Ectodermal cell (in vitro differentiated cells): ENCODE measurements around the gene SFN.
"Not testable (repeated sequence)": the region's sequence is repeated elsewhere in the genome, so short reads cannot be mapped to it uniquely, and the experiment has no call there.

ENCODE experiments used
- H3K27ac ChIP-seq: 2 replicates; pipeline ENCODE4 v1.7.0; 2013; ENCODE audit warnings: mild to moderate bottlenecking, low read depth, low read length; ENCODE audit not compliant: insufficient read depth, poor library complexity, severe bottlenecking
- H3K27me3 ChIP-seq: 2 replicates; pipeline ENCODE4 v1.7.0; 2013; ENCODE audit warnings: mild to moderate bottlenecking, low read length; ENCODE audit not compliant: insufficient read depth, control insufficient read depth, poor library complexity, severe bottlenecking
- H3K36me3 ChIP-seq: one replicate; pipeline ENCODE4 v1.7.0; 2013; ENCODE audit warnings: low read length; ENCODE audit not compliant: control insufficient read depth, insufficient read depth
- H3K4me1 ChIP-seq: one replicate; pipeline ENCODE4 v1.7.0; 2013; ENCODE audit warnings: low read length; ENCODE audit not compliant: control insufficient read depth, insufficient read depth
- H3K4me3 ChIP-seq: 2 replicates; pipeline ENCODE4 v1.7.0; 2013; ENCODE audit warnings: low read depth, low read length, control low read depth; ENCODE audit not compliant: insufficient read depth
- H3K9me3 ChIP-seq: 2 replicates; pipeline ENCODE4 v1.7.0; 2013; ENCODE audit warnings: mild to moderate bottlenecking, low read length, moderate library complexity; ENCODE audit not compliant: control insufficient read depth
- WGBS, 2 experiments: methylation state at CpG; one replicate each; pipeline ENCODE4 v1.1.7; 2013; ENCODE audit warnings: missing lambda C conversion rate in 2 of 2; 5-methylcytosine and 5-hydroxymethylcytosine counted together

The SFN gene

GRCh38 chr1:26828411-26828991, 34.4 kb upstream of the SFN start:
- Histone ChIP-seq H3K9me3 (no peaks in the 10 kb centered on the region), H3K4me3 (no peak overlapping the region), H3K27me3 (no peaks in the 10 kb centered on the region), H3K36me3 (no peaks in the 10 kb centered on the region), H3K27ac (no peak overlapping the region), H3K4me1 (peaks cover 15% of the 10 kb centered on the region)
- WGBS, 2 experiments, result 80 to 86% methylated on average over 4 of the region's 4 CpGs

GRCh38 chr1:26829184-26829911, 33.6 kb upstream of the SFN start:
- Histone ChIP-seq H3K27ac (no peak overlapping the region), H3K4me1 (peaks cover 15% of the 10 kb centered on the region), H3K36me3 (peaks cover 6% of the 10 kb centered on the region), H3K9me3 (no peaks in the 10 kb centered on the region), H3K27me3 (no peaks in the 10 kb centered on the region), H3K4me3 (no peak overlapping the region)
- WGBS, 2 experiments, result 64 to 67% methylated on average over 6 of the region's 6 CpGs

- Histone ChIP-seq H3K27ac (no peak overlapping the region), H3K9me3 (no peaks in the 10 kb centered on the region), H3K4me1 (peaks cover 9% of the 10 kb centered on the region), H3K36me3 (peaks cover 19% of the 10 kb centered on the region), H3K27me3 (no peaks in the 10 kb centered on the region), H3K4me3 (no peak overlapping the region)
- 92 to 94% methylated on average over 3 of the region's 3 CpGs for WGBS, 2 experiments
Observed at GRCh38 chr1:26831059-26831458, 31.9 kb upstream of the SFN start.

- 85 to 92% methylated on average over 3 of the region's 3 CpGs for WGBS, 2 experiments
- peaks cover 23% of the 10 kb centered on the region for H3K36me3 ChIP-seq
Observed at GRCh38 chr1:26831546-26832248, 31.3 kb upstream of the SFN start.

GRCh38 chr1:26832249-26832960, 30.5 kb upstream of the SFN start:
- Histone ChIP-seq H3K27ac (no peak overlapping the region), H3K4me1 (peaks cover 5% of the 10 kb centered on the region), H3K4me3 (no peak overlapping the region), H3K9me3 (no peaks in the 10 kb centered on the region), H3K36me3 (peaks cover 23% of the 10 kb centered on the region), H3K27me3 (no peaks in the 10 kb centered on the region)
- WGBS, 2 experiments, result 92 to 94% methylated on average over 16 of the region's 16 CpGs

More at GRCh38 chr1:26831546-26832248, 31.3 kb upstream of the SFN start:
- Histone ChIP-seq H3K27ac (no peak overlapping the region), H3K27me3 (no peaks in the 10 kb centered on the region), H3K9me3 (no peaks in the 10 kb centered on the region), H3K4me3 (no peak overlapping the region), H3K4me1 (peaks cover 7% of the 10 kb centered on the region)

GRCh38 chr1:26833432-26834405, 29.2 kb upstream of the SFN start:
- Histone ChIP-seq H3K4me3 (no peak overlapping the region), H3K9me3 (no peaks in the 10 kb centered on the region), H3K36me3 (peaks cover 23% of the 10 kb centered on the region), H3K27me3 (no peaks in the 10 kb centered on the region), H3K4me1 (peaks cover 3% of the 10 kb centered on the region), H3K27ac (no peak overlapping the region)
- WGBS, 2 experiments, result 89 to 91% methylated on average over 23 of the region's 23 CpGs

- not testable (repeated sequence) for H3K27me3 ChIP-seq, H3K4me1 ChIP-seq, H3K27ac ChIP-seq, H3K4me3 ChIP-seq, H3K9me3 ChIP-seq
- H3K36me3 ChIP-seq, result peaks cover 24% of the 10 kb centered on the region
- 94 to 95% methylated on average over 5 of the region's 5 CpGs for WGBS, 2 experiments
Observed at GRCh38 chr1:26837665-26838064, 25.3 kb upstream of the SFN start.

GRCh38 chr1:26838474-26839338, 24.2 kb upstream of the SFN start:
- Histone ChIP-seq H3K36me3 (peaks cover 31% of the 10 kb centered on the region), H3K9me3 (no peaks in the 10 kb centered on the region), H3K27me3 (no peaks in the 10 kb centered on the region), H3K27ac (no peak overlapping the region), H3K4me1 (no peaks in the 10 kb centered on the region), H3K4me3 (no peak overlapping the region)
- WGBS, 2 experiments, result 88 to 92% methylated on average over 8 of the region's 8 CpGs

GRCh38 chr1:26839339-26839722, 23.6 kb upstream of the SFN start:
- no peak overlapping the region for H3K27ac ChIP-seq
- no peaks in the 10 kb centered on the region for H3K27me3 ChIP-seq
- WGBS, 2 experiments, result 97 to 100% methylated on average over 1 of the region's 1 CpG
- peaks cover 28% of the 10 kb centered on the region for H3K36me3 ChIP-seq
- H3K4me3 ChIP-seq, result no peak overlapping the region
- no peaks in the 10 kb centered on the region for H3K4me1 ChIP-seq
- no peaks in the 10 kb centered on the region for H3K9me3 ChIP-seq
